CD4-positive, alpha-beta T cell treated with Interleukin-17A for 4 hours (primary cell): Measurements from ENCODE around the gene IL1RAPL1.

Experiments
- DNase-seq: peaks from one replicate; pipeline ENCODE4 v3.0.0-alpha.2; 2020; ENCODE audit warnings: mixed read lengths

Gene IL1RAPL1

GRCh38 chrX:29662759-29663503, 1075.7 kb downstream of the IL1RAPL1 start:
- DNase-seq, result no peak

DNA sequence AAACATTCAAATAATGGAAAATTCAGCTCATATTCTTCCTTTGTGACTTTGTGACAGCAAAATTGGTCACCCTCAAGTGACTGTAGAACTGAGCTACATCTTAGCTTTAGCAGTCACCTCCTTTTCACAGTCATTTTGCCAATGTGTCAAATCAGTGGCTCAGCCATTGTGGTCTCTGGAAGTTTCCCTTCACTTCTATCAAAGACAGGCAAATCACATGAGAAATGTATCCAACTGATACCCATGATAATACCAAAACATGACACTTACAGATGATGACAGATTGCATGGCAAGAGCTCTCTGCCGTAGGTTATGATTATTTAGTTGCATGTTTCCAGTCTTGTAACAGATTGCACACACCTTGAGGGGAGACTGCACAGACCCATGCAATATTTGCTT, 1078.3 kb downstream of the IL1RAPL1 start:
- DNase-seq, result no peak

DNA sequence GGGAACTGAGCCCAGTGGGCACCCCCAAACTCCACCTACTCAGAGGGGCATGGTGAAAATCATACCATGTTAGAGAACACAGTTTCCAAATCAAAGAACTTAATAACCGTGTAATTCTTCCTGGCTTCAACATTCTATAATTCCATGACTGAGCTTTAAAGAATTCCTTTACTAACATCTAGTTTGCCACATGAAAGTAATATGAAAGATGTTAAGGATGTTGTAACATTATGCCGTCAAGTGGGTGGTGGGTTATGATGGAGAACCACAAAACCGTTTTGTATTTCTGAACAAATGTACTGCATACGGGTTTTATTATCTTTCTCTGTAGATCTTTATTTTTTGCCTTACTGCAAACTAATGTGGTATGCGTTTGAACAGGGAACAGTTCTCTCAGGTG, 1079.1 kb downstream of the IL1RAPL1 start:
- DNase-seq, result no peak

- no peak for DNase-seq
Observed at GRCh38 chrX:29671421-29671820, 1084.2 kb downstream of the IL1RAPL1 start.

DNA sequence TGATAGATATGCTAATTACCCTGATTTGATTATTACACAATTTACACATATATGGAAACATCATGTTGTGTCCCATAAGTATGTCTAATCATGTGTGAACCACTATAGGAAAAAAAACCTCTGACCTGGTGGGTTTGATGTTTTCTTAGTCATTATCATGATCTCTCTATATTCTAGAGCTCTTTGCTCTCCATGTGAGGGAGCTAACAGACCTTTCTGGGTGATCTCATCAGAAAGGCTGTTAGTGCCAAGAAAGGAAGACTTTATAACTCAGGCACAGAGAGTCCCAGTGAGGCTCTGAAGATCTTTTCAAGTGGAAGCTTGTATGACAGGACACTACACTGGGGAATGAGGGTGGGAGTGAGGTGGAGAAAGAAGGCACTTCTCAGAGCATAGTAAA, 1100.4 kb downstream of the IL1RAPL1 start:
- DNase-seq, result no peak

GRCh38 chrX:29690061-29690460, 1102.8 kb downstream of the IL1RAPL1 start:
- DNase-seq, result no peak

GRCh38 chrX:29691044-29691443, 1103.8 kb downstream of the IL1RAPL1 start:
- DNase-seq, result no peak

- DNase-seq, result no peak
Observed at GRCh38 chrX:29693912-29694311, 1106.7 kb downstream of the IL1RAPL1 start.

GRCh38 chrX:29699239-29699638, 1112.0 kb downstream of the IL1RAPL1 start:
- DNase-seq, result no peak

DNA sequence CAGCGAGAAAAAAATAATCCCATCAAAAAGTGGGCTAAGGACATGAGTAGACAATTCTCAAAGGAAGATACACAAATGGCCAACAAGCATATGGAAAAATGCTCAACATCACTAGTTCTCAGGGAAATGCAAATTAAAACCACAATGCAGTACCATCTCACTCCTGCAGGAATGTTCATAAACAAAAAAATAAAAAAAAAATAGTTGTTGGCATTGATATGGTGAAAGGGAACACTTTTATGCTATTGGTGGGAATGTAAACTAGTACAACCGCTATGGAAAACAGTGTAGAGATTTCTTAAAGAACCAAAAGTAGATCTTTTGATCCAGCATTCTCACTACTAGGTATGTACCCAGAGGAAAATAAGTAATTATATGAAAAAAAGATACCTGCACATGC, 1119.8 kb downstream of the IL1RAPL1 start:
- no peak for DNase-seq

DNA sequence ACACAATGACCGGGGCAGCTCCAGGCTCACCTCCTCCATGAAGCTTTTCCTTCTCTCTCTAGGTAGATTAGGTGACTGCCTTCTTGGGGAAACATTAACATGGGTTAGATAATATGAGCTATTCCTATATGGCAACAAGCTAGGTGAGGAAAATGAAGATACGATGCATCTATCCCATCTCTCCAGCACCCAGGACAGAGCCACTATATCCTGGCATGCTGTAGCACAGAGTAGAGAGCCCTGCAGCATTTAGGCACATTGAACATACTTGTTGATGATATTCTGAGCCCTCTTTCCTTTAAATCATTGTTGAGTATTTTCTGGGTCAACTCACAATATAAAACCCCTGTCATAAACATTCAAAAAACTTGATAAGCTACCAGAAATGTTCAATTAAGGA, 1133.9 kb downstream of the IL1RAPL1 start:
- no peak for DNase-seq

- DNase-seq, result no peak
Observed at GRCh38 chrX:29724316-29724715, 1137.1 kb downstream of the IL1RAPL1 start.

GRCh38 chrX:29726811-29727210, 1139.6 kb downstream of the IL1RAPL1 start:
- DNase-seq, result no peak

GRCh38 chrX:29728639-29729038, 1141.4 kb downstream of the IL1RAPL1 start:
- DNase-seq, result no peak

GRCh38 chrX:29744966-29745365, 1157.7 kb downstream of the IL1RAPL1 start:
- no peak for DNase-seq

GRCh38 chrX:29746326-29746725, 1159.1 kb downstream of the IL1RAPL1 start:
- DNase-seq, result no peak

GRCh38 chrX:29762006-29762405, 1174.8 kb downstream of the IL1RAPL1 start:
- DNase-seq, result no peak

DNA sequence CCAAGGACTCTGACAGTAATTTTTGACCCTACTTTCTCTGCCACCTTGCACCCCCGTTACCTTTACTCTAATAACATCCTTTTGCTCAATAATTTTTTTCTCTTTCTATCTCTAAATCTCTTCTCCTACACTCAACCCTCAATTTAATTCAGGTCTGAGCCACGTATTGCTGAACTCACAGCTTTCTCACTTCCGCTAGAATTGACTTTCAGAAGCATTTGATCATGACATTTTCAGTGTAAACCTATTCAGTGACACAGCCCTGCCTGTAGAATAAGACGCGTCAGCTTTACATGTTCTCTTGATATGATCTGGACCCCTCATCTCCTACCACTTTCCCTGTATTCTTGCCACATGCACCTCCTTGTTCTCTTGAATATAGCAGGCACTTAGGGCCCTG, 1188.6 kb downstream of the IL1RAPL1 start:
- DNase-seq, result no peak

DNA sequence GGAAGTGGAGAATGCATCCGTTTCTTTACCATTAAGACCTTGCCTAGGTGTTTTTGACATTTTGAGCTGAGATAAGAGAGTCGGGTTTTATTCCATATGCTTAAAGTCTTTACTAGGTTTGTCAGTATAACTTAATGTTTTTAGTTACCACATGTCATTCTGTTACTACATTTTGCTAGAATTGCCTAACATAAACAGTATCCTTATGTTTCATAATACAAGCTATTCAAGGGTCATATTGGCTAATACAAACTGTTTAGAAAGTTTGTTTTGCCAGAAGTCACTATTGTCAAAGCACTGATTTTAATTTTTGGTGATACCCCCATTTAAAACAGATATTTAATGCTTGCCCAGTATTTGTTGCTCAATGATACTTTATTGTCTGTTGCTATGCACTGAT, 1200.4 kb downstream of the IL1RAPL1 start:
- DNase-seq, result no peak

DNA sequence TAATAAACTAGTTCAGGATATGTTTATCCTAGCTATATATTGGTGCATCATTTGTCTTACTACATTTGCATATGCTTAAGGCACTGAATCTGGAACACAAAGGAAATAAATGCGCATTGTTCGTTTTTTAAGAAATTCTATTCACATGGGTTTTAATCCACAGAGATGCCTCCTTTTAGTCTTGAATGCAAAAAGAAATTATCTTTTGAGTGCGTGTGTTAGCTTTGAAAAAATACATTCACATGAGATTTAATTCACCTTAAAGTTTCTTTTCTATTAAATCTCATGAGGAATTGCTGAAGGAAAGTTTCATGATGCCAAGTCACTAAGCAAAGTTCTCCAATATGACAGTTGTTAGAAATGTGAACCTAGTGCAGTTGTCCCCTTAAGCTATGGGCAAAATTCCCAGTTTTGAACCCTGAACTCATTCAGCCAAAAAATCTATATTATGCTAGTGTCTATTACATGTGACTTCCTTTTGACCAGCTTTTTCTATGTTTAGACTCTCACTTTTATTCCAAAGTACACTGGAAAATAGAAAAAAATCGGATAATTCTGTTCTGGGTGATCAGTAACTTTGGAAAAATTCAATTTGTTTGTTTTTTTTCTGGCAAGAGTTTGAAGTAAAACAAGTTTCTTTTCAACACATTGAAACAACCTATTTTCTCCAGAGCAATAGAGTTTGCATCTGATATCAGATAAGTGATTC, 1201.9 kb downstream of the IL1RAPL1 start:
- DNase-seq, result no peak

DNA sequence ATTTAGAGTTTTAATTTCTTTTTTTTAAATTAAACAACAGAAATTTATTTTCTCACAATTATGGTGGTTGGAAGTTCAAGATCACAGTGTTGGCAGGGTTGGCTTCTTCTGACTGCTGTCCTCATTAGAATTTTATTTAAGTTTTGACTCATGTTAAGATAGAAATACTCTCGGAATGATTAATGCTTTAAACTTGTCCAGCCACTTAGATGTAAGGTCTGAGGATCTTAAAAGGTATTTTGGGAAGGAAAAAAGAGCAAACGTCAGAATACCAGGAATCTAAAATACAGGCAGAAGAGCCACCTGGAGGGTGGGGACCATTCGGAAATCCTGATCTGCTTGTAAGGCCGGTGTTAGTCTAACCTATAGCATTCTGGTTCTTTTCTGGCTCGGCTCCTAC, 1205.1 kb downstream of the IL1RAPL1 start:
- no peak for DNase-seq

GRCh38 chrX:29797156-29797555, 1209.9 kb downstream of the IL1RAPL1 start:
- no peak for DNase-seq

GRCh38 chrX:29798469-29798868, 1211.2 kb downstream of the IL1RAPL1 start:
- DNase-seq, result no peak

- DNase-seq, result no peak
Observed at GRCh38 chrX:29813174-29813573, 1225.9 kb downstream of the IL1RAPL1 start.
